HL-60 (cell line): Measurements from ENCODE around the gene KLHL26.

ENCODE experiments used
- DNase-seq, 2 experiments: peaks; one replicate each; pipeline ENCODE4 v3.0.0-alpha.2; 2010 to 2020; ENCODE audit warnings: low read depth in 1 of 2, low spot score in 1 of 2
- H3K27ac ChIP-seq: fragments of 250-450 bp; sonication (Bioruptor Pico); replicated peaks from 2 replicates; pipeline ENCODE4 v1.5.1; 2020; ENCODE audit warnings: mild to moderate bottlenecking, moderate library complexity
- H3K27me3 ChIP-seq: fragments of 250-450 bp; sonication (Bioruptor Pico); 2 replicates; pipeline ENCODE4 v1.5.1; 2021; ENCODE audit warnings: mild to moderate bottlenecking, moderate library complexity; ENCODE audit not compliant: insufficient read depth, poor library complexity, severe bottlenecking
- H3K4me3 ChIP-seq: replicated peaks from 2 replicates; pipeline ENCODE4 v1.5.1; 2011; ENCODE audit warnings: mild to moderate bottlenecking, control low read depth, low read length; ENCODE audit not compliant: insufficient read depth
- GABPA ChIP-seq: IDR thresholded peaks from 2 replicates; pipeline ENCODE4 v1.6.1; 2012; ENCODE audit warnings: low read depth
- POLR2AphosphoS5 ChIP-seq: IDR thresholded peaks from 2 replicates; pipeline ENCODE4 v1.6.1; 2012; ENCODE audit warnings: low read depth
- SPI1 ChIP-seq: IDR thresholded peaks from 2 replicates; pipeline ENCODE4 v1.6.1; 2012; ENCODE audit warnings: low read depth, mild to moderate bottlenecking, borderline replicate concordance
- TF ChIP-seq, protein P1 (sequence below): IDR thresholded peaks from 2 replicates; pipeline ENCODE4 v1.6.1; 2012; ENCODE audit warnings: low read depth; ENCODE audit not compliant: insufficient replicate concordance
- TF ChIP-seq, protein P2 (sequence below): IDR thresholded peaks from one replicate; pipeline ENCODE4 v1.5.1; 2011; ENCODE audit warnings: low read length, control low read depth, inconsistent platforms; ENCODE audit not compliant: insufficient read depth

The KLHL26 gene

DNA sequence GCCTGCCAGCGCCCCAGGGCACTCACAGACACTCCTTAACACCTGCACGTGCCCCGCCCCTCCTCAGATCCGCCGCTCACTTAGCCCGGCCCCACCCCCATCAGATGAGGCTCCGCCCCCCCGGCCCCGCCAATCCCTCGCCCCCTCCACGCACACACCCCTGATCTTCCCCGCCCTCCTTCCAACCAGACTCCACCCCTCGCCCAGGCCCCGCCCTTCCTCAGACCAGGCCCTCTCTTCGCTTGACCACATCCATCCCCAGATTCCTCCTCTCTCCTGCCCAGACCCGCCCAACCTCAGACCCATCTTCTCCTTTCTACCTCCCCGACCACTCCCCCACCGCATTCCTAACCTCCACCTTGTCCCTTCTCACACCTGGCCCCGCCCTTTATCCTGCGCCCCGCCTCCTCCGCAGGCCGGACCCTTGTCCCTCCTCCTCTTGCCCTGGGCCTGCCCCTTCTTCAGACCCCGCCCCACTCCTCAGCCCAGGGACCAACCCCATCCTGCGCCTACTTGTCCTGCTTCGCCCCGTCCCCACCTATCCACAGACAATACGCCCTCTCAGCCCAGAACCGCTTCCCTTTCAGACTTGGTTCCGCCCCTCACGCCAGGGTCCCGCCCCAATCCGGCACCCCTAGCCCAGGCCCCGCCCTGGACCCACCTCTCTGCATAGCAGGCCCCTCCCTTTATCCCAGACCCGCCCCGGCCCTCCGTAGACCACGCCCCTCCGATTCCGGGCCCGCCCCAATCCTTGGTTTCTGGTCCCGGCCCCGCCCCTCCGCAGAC lies 452 bp upstream of the KLHL26 start:
- DNase-seq = peak; percentile 97 to 98
- Histone ChIP-seq H3K27me3 (peaks cover 3% of the 10 kb centered on the region), H3K4me3 (peak overlapping the region; percentile 76), H3K27ac (peak overlapping the region; percentile 4; the same call in 1 of the 2 replicates)
- TF ChIP-seq, protein P1, sequence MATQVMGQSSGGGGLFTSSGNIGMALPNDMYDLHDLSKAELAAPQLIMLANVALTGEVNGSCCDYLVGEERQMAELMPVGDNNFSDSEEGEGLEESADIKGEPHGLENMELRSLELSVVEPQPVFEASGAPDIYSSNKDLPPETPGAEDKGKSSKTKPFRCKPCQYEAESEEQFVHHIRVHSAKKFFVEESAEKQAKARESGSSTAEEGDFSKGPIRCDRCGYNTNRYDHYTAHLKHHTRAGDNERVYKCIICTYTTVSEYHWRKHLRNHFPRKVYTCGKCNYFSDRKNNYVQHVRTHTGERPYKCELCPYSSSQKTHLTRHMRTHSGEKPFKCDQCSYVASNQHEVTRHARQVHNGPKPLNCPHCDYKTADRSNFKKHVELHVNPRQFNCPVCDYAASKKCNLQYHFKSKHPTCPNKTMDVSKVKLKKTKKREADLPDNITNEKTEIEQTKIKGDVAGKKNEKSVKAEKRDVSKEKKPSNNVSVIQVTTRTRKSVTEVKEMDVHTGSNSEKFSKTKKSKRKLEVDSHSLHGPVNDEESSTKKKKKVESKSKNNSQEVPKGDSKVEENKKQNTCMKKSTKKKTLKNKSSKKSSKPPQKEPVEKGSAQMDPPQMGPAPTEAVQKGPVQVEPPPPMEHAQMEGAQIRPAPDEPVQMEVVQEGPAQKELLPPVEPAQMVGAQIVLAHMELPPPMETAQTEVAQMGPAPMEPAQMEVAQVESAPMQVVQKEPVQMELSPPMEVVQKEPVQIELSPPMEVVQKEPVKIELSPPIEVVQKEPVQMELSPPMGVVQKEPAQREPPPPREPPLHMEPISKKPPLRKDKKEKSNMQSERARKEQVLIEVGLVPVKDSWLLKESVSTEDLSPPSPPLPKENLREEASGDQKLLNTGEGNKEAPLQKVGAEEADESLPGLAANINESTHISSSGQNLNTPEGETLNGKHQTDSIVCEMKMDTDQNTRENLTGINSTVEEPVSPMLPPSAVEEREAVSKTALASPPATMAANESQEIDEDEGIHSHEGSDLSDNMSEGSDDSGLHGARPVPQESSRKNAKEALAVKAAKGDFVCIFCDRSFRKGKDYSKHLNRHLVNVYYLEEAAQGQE = no peak
- TF ChIP-seq GABPA = no peak
- no peak for TF ChIP-seq SPI1
- TF ChIP-seq POLR2AphosphoS5 = no peak
- TF ChIP-seq, protein P2, sequence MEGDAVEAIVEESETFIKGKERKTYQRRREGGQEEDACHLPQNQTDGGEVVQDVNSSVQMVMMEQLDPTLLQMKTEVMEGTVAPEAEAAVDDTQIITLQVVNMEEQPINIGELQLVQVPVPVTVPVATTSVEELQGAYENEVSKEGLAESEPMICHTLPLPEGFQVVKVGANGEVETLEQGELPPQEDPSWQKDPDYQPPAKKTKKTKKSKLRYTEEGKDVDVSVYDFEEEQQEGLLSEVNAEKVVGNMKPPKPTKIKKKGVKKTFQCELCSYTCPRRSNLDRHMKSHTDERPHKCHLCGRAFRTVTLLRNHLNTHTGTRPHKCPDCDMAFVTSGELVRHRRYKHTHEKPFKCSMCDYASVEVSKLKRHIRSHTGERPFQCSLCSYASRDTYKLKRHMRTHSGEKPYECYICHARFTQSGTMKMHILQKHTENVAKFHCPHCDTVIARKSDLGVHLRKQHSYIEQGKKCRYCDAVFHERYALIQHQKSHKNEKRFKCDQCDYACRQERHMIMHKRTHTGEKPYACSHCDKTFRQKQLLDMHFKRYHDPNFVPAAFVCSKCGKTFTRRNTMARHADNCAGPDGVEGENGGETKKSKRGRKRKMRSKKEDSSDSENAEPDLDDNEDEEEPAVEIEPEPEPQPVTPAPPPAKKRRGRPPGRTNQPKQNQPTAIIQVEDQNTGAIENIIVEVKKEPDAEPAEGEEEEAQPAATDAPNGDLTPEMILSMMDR = no peak

DNA sequence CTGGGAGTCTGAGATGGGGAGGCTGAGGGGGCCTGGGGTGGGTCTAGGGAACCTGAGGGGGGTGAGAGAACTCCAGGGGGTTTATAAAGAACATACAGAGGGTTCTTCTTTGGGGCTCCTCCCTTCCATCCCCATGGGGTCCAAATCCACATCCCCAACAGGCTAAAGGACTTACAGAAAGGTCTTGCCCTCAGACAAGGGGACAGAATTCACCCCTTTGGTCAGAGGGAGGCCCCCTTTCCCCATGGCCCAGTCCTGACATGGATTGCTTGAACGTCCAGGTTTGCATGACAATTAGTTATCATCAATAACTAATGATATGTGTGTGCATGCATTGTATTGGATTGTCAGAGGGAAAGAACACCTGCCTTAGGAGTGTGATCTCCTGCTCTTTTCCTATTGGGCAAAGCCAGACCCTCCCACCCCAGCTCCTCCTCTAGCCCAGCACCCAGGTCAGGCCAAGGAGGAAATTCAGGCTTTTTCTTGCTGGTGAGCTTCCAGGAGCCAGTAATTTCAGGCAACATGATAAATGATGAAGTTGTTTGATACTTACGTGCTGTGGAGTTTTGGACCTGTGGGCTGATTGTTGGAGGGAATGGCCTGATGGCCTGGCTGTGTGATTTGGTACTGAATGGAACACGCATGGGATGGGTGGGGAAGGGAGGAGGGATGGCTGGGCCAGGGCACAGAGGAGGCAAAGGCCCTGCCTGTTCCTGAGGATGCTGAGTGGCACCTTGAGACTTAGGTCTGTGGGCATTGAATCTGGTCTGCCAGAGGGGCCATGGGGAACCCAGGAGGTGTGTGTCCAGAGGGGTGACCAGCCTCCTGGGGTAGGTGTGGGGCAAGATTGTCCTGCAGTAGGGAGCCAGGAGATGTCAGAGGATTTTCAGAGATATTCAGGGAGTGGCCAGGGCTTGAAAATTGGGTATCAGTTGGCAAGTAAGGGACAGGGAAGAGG lies 1.1 kb downstream of the KLHL26 start:
- TF ChIP-seq, protein P1 = no peak
- TF ChIP-seq, protein P2 = no peak
- no peak for TF ChIP-seq POLR2AphosphoS5
- TF ChIP-seq GABPA = no peak
- TF ChIP-seq SPI1 = no peak
- Histone ChIP-seq H3K27me3 (peaks cover 3% of the 10 kb centered on the region), H3K27ac (no peak overlapping the region; the same call in 1 of the 2 replicates), H3K4me3 (peak overlapping the region; percentile 76)
- peak in 1 of 2 experiments; percentile 26 for DNase-seq

DNA sequence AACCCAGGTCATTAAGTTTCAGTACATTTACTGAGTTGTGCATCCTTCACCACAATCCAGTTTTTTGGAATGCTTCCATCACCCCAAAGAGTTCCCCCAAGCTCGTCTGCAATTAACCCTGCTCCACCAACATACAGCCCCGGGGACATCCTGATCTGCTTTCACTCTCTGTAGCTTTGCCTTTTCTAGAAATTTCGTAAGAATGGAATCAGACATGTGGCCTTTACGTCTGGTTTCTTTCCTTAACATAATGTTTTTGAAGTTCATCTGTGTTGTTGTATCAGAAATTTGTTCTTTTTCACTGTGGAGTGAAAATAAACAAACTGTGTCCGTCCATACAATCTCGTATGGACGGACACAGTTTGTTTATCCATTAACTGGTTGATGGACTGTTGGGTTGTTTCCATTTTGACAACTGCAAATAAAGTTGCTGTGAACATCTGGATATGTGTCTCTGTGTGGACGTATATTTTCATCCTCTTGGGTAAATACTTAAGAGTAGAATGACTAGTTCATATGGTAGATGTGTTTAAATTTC lies 2.9 kb downstream of the KLHL26 start:
- TF ChIP-seq, protein P2 = no peak
- TF ChIP-seq, protein P1 = no peak
- no peak for TF ChIP-seq SPI1
- TF ChIP-seq GABPA = no peak
- no peak for TF ChIP-seq POLR2AphosphoS5
- DNase-seq = no peak
- Histone ChIP-seq H3K27me3 (no peaks in the 10 kb centered on the region), H3K4me3 (no peak overlapping the region), H3K27ac (no peak overlapping the region)
